DMS79 treated with DMSO at 0.1 percent for 48 hours (cell line): Measurements from ENCODE around the gene POMGNT2.

Experiments used
- DNase-seq: peaks from one replicate; lab custom pipeline; 2025; lab: John Stamatoyannopoulos, UW

POMGNT2 gene

DNA sequence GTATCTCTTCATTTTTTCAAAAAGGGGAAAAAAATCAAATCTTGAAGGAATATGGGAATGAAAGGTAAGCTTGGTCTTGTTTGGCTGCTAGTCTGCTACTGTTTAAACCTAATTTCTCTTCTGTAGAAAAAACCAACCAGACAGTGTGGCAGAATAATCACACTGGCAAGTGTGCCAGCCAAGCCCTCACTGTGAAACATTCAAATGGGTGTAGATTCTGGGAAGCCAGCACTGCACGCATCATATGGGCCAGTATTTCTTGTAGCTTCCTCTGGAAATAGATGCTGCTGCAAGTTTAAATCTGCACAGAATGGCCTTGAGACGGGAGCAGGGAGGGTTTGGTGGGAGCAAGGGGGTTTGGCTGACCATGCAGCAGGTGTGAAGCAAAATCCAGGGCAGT is 62.1 kb downstream of the POMGNT2 start:
- no peak for DNase-seq

DNA sequence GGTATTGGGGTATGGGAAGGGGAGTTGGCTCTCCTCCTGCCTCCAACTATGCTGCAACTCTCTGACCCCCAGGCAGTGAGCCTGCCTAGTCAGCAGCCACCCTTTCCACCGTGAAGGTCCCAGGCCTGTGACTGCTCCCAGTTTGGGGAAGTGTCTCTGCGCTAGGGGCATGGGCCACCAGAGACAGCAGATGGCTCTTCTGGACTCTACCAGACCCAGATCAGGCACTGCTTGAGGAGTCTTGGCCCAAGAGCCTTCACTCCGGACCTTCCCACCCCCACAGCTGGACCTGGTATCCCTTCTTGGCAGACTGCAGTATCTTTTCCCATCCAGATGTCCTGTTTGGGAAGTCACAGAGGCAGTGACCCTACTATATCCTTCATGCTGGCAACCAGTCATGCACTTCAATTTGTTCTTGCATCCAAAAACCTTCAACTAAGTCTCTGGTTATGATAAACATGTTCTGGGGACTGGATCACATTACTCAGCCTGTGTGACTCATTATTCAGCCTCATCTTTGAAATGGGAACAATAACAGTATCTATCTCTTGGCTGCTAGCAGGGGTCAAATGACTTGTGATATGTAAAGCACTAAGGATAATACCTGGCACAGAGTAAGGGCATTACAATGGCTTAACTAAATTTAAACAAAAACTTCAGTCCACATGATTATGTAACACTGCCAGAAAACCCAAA is 62.7 kb downstream of the POMGNT2 start:
- no peak for DNase-seq

DNA sequence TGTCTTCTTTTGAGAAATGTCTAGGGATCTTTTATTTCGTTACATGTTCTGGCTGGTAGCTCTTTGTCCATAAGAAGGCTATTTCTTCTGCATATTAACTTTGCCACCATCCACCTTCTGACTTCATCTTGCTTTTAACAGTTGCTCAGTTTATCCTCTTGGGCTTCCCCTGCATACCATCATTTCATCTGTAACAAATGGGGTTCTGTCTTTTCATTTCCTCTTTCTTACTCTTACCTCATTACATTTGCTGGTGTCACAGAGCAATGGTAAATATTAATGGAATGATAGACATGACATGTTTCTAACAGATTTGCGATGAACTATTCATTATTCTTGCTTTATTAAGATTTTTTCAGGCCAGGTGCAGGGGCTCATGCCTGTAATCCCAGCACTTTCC is 64.4 kb downstream of the POMGNT2 start:
- no peak for DNase-seq

GRCh38 chr3:43038010-43038409 is 67.9 kb downstream of the POMGNT2 start:
- DNase-seq = no peak

GRCh38 chr3:43036621-43037423 is 69.1 kb downstream of the POMGNT2 start:
- no peak for DNase-seq

DNA sequence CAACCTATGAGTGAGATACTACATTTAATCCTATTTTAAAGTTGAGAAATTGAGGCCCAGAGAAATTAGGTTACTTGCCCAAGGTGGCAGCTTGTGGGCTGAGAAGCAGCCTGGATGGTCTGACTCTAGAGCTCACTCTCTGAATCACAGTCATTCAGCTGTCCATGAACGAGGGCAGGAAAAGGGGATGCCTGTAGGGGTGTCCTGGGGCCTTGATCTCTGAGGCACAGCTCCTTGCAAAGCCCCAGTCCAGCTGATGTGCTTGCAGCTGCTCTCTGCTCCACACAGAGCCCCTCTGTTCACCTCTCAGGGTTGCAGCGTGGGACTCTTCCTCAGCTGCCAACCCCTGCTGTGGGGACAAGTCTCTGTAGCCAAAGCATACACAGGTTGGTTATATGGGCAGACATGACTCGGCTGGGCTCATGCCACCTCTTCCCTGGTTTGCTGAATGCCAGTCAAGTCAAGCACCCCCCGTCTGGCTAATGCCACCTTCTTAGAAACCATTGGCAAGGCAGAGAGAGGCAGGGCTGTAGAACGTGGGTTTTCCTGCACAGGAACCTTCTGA is 70.0 kb downstream of the POMGNT2 start:
- DNase-seq = no peak

- DNase-seq = no peak
Observed at GRCh38 chr3:43034911-43035310, 71.0 kb downstream of the POMGNT2 start.

DNA sequence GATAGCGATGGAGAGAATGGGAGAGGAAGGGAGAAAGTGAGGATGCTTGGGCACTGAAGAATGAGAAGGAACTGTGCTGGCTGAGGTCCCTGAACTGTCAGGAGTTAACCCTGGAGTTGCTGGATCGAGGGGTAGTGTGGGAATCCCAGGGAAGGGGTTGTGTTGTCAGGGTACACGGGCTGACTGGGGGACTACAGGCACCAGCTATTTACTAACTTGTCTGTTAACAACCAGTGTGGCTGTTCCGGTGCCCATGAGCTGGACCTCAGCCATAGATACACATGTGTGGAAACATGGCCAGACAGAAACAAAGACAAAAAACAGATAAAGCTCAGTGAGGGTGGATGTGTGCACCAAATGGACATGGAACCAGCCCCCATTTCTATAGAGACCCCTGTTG is 71.7 kb downstream of the POMGNT2 start:
- no peak for DNase-seq

DNA sequence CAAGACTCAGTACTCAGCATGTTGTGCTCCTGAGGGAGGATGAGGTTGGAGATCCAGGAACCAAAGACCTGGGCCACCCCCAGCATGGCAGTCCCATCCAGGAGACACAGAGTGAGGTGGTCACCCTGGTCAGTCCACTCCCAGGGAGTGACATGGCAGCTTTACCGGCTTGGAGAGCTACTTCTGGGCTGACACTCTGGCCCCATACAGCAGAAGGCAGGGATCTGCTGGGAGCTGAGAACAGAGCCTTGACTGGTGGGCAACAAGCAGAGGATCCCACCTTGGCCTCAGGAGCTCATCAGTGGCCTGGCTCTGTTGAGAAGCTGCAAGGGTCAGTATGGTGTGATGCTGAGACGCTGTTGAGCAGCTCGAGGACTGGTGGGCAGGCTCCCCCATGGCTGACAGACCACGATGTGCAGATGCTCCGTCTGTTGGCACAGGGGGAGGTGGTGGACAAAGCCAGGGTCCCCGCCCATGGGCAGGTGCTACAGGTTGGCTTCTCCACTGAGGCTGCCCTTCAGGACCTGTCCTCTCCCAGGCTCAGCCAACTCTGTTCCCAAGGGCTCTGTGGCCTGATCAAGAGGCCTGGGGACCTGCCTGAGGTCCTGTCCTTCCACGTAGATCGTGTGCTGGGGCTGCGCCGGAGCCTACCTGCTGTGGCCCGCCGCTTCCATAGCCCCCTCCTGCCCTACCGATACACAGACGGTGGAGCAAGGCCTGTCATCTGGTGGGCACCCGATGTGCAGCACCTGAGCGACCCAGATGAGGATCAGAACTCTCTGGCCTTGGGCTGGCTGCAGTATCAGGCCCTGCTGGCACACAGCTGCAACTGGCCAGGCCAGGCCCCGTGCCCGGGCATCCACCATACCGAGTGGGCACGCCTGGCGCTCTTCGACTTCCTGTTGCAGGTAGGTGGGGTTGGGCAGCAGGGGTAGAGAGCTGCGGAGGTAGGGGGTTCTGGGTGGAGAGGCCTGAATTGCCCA is 72.9 kb downstream of the POMGNT2 start:
- DNase-seq = no peak

DNA sequence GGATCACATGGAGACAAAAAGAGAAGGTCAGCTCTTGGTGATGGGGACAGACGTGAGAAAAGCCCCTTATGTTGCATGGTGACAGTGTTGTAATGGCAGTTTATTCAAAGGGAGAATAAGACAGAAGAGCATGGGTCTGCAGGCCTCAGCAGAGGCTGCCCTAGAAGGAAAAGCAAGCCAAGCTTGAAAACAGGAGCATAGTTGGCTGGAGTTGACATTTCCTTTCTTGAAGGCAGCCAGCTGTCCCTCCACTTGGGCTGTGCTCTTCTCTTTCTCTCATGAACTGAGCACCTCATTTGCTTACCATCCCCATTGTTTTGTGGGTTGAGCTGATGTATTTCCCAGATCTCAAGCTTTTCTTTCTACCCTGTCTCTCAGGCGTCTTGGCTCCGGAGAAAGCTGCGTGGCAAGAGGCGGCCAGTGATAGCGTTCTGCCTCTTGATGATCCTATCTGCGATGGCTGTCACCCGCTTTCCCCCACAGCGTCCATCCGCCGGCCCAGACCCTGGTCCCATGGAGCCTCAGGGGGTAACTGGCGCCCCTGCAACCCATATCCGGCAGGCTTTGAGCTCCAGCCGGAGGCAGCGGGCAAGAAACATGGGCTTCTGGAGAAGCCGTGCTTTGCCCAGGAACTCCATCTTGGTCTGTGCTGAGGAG is 73.9 kb downstream of the POMGNT2 start:
- DNase-seq = no peak

GRCh38 chr3:43031485-43031884 is 74.4 kb downstream of the POMGNT2 start:
- no peak for DNase-seq

DNA sequence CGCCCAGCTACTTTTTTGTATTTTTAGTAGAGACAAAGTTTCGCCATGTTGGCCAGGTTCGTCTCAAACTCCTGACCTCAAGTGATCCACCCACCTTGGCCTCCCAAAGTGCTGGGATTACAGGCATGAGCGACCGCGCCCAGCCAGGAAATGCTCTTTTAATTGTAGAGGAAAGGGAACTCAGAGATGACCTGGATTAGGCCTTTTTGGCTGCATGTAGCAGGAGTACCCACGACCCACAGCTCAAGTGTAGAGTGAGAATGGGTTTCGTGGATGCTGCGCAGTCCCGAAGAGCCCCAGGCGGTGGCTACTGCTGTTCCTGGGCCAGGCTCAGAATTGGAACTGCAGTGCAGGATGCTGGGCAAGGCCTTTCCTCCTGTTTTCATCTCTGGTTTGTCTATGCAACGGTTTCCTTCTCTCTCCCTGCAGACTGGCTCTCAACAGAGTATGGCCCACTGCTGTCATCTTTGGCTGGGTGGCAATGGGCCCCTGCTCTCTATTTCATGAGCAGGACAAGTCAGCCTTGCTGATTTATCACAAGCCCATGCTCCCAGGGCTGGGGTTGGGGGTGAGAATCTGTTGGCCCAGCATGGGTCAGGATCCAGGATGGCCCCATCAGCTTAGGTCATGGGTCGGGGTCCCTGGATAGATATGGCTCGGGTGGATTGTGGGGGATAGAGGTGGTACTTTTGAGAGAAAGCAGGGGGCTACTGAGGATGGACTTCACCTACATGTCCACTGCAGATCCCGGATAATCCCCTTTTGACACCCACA is 75.5 kb downstream of the POMGNT2 start:
- DNase-seq = no peak
